HG02840 (cell line): Measurements from ENCODE around the gene PDE4B.

Experiments
- ATAC-seq: cut with Tn5 transposase; IDR thresholded peaks from one replicate; pipeline ENCODE4 v1.9.1; 2021; ENCODE audit warnings: mild to moderate bottlenecking, moderate library complexity, moderate number of reproducible peaks; ENCODE audit not compliant: unreplicated experiment, low FRiP score

Gene PDE4B

DNA sequence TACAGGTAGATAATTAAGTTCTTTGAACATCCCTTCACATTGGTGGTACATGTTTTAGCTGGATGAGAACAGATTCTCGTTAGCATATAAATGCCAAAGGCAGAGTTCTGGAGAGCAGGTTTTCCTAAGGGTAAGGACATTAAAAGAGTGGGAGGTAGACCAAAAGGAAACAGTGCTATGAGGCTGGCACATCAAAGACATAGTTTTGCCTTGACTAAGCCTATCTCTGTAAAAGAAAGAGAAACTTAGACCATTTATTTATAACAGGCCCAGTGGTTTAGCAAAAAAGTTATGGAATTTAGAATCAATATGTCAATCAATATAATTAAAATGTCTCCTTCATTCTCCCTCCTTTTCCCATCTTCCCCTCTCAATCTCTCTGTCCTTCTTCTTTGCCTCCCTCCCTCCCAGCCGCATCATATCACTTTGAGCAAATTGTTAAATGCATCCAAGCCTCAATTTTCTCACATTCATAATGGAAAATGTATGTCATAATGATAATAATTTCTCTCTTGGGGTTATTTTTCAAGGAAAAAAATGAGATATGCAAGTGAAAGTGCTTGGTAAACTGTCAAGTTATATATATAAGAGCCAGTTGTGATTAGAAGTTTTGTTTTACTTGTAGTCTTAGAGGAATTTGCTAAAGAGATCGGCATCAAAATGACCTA lies 531.4 kb downstream of the PDE4B start:
- no peak for ATAC-seq

GRCh38 chr1:66325594-66326380 lies 533.1 kb downstream of the PDE4B start:
- no peak for ATAC-seq

- ATAC-seq = no peak
These were observed 534.2 kb downstream of the PDE4B start for GRCh38 chr1:66326867-66327266.

GRCh38 chr1:66327588-66327987 lies 534.9 kb downstream of the PDE4B start:
- no peak for ATAC-seq

DNA sequence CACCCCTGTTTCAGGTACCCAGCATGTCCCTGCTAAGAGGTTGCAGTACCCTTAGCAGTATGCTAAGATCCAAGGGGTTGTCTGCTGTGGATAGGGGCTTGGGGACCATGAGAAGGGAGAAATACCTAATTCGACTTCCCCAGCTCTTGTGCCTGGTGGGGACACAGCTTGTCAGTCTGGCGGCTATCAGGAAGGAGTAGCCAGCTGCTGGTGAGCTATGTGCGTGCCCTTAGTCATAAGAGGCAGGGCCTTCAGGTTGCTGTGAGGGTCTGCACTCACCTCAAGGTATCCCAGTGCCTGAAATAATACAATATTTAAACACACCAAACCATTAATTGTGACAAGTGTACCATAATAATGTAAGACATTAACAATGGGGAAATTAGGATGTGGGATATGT lies 536.2 kb downstream of the PDE4B start:
- ATAC-seq = no peak

GRCh38 chr1:66330722-66331141 lies 538.0 kb downstream of the PDE4B start:
- ATAC-seq = no peak

GRCh38 chr1:66331658-66332547 lies 539.2 kb downstream of the PDE4B start:
- ATAC-seq = no peak

DNA sequence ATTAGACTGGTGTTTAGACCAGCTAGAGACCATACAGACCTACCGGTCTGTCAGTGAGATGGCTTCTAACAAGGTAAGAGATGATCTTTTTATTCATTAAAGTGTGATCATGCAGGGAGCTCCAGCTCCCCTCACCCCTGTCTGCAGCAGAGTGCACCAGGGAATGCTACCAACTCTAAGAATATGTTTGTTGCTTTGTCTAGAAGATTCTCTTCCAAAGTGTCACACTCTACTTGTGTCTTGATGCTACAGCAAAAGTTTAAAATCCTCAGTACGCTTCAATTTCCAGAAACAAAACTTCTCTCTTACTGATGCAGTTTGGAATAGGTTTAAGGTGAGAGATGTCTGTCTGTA lies 539.8 kb downstream of the PDE4B start:
- ATAC-seq = no peak

- ATAC-seq = no peak
These were observed 540.9 kb downstream of the PDE4B start for GRCh38 chr1:66333466-66334199.

DNA sequence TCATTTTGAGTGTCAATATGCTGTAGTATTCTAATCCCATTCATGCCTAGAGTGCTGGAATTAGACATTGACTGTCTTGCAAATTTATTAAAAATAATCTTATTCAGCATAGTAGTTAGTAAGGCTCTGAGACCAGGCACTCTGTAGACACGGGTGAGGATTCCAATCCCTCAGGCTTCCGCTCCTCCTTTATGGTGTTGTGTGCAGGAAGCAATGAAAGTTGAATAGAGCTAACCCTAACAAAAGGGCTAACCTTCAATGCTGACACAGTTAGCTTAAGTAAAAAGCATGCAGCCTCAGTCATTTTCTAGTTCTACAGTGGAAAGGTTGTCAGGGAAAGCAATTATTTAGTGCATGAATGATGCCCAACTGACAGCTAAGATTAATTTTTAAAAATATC lies 541.6 kb downstream of the PDE4B start:
- no peak for ATAC-seq

GRCh38 chr1:66335125-66335524 lies 542.4 kb downstream of the PDE4B start:
- ATAC-seq = no peak

- ATAC-seq = peak; percentile 68
These were observed 543.4 kb downstream of the PDE4B start for GRCh38 chr1:66335859-66336640.

GRCh38 chr1:66336641-66336990 lies 543.9 kb downstream of the PDE4B start:
- ATAC-seq = no peak

- no peak for ATAC-seq
These were observed 544.6 kb downstream of the PDE4B start for GRCh38 chr1:66337249-66337648.

- ATAC-seq = no peak
These were observed 547.2 kb downstream of the PDE4B start for GRCh38 chr1:66339944-66340343.

DNA sequence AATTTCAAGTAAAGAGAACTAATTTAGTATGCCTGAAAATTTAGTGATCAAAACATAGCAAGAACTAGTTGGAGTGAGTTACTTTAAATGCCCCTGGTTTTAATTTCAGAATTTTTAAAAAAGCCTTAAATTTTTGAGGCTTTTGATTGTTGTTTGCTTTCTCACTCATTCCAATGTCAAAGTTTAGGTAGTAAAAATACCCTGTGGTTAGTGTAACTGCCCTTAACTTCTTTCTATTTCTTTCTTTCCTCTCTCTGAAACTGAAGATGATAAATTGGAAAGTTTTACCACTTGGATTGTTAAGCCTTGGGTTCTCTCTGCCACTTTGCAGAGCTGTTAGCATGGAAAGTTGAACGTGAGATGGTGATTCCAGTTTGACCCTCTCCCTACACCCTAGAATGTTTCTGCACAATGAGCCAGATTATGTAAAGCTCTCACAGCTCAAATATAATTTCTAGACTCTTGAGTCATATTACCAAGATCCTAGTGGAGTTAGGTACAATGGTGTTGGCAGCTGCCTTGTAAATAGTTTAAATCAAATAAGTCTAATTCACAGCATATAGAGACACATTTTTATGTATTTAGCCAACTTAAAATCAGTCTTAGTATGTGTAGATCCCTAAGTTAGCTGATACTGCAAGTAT lies 548.9 kb downstream of the PDE4B start:
- ATAC-seq = no peak

DNA sequence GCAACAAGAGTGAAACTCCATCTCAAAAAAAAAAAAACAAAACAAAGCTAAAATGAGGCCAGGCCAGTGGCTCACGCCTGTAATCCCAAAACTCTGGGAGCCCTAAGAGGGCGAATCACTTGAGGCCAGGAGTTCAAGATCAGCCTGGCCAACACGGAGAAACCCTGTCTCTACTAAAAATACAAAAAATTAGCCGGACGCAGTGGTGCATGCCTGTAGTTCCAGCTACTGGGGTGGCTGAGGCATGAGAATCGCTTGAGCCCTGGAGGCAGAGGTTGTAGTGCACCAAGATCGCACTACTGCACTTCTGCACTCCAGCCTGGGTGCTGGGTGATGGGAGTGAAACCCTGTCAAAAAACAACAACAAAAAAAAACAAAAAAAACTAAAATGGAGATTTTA lies 550.0 kb downstream of the PDE4B start:
- ATAC-seq = peak; percentile 42

- ATAC-seq = no peak
These were observed 551.1 kb downstream of the PDE4B start for GRCh38 chr1:66343569-66344325.
